SK-N-SH (cell line): ENCODE data around the gene FARSB. TPM values are rescaled to one million over a fixed set of nuclear protein-coding genes. Genes with fewer than 3 reads are reported as not detected.

Source experiments
- CTCF ChIA-PET: fragments of 300-600, 350-600 bp; formaldehyde crosslinking; extraction: SDS; loops from one replicate; lab custom pipeline; 2021; lab: Yijun Ruan, JAX
- POLR2A ChIA-PET: fragments of 350-600 bp; sonication (Branson Sonifier 250); formaldehyde crosslinking; extraction: SDS; loops from one replicate; lab custom pipeline; 2020; ENCODE audit warnings: antibody characterized with exemption, inconsistent platforms; lab: Yijun Ruan, JAX
- DNase-seq: peaks from one replicate; pipeline ENCODE4 v3.0.0; 2012
- H2AFZ ChIP-seq: fragments of 200-600 bp; sonication (generic); 2 replicates; pipeline ENCODE4 v1.8.1; 2016; ENCODE audit warnings: antibody characterized with exemption, mild to moderate bottlenecking, low read depth
- H3F3A ChIP-seq: fragments of 200-600 bp; sonication (generic); replicated peaks from 2 replicates; pipeline ENCODE3; 2016; ENCODE audit warnings: antibody characterized with exemption, mild to moderate bottlenecking; ENCODE audit not compliant: insufficient read depth
- H3K27ac ChIP-seq, 2 experiments: fragments of 200-500 bp in 1 of 2; fragments of 200-600 bp in 1 of 2; sonication (Bioruptor generic) in 1 of 2; sonication (generic), shearing (Covaris generic) in 1 of 2; 2 replicates each; pipeline versions ENCODE4 v1.5.1 to v1.6.1; 2014 to 2016; ENCODE audit warnings: low read depth in 2 of 2, inconsistent platforms in 1 of 2, low read length in 1 of 2, mild to moderate bottlenecking in 1 of 2, mixed read lengths in 1 of 2
- H3K27me3 ChIP-seq: fragments of 200-600 bp; sonication (generic), shearing (Covaris generic); 2 replicates; pipeline ENCODE4 v1.6.1; 2016; ENCODE audit warnings: mixed run types; ENCODE audit not compliant: insufficient read depth
- H3K36me3 ChIP-seq, 2 experiments: fragments of 200-500 bp in 1 of 2; fragments of 200-600 bp in 1 of 2; sonication (Bioruptor generic) in 1 of 2; sonication (generic) in 1 of 2; replicated peaks in 1 of 2; 2 replicates each; pipeline versions ENCODE3 to v1.5.1; 2014 to 2016; ENCODE audit warnings: low read length in 1 of 2, mild to moderate bottlenecking in 1 of 2; ENCODE audit not compliant: insufficient read depth in 2 of 2, control insufficient read depth in 1 of 2
- H3K4me1 ChIP-seq, 2 experiments: fragments of 200-500 bp in 1 of 2; fragments of 200-600 bp in 1 of 2; sonication (Bioruptor generic) in 1 of 2; sonication (generic), shearing (Covaris generic) in 1 of 2; 2 replicates each; pipeline versions ENCODE4 v1.5.1 to v1.6.1; 2014 to 2016; ENCODE audit warnings: low read depth in 1 of 2, low read length in 1 of 2, mixed run types in 1 of 2; ENCODE audit not compliant: insufficient read depth in 2 of 2, control insufficient read depth in 1 of 2
- H3K4me2 ChIP-seq: fragments of 200-600 bp; sonication (generic), shearing (Covaris generic); 2 replicates; pipeline ENCODE4 v1.6.1; 2017; ENCODE audit warnings: mixed run types
- H3K4me3 ChIP-seq, 2 experiments: fragments of 200-500 bp in 1 of 2; fragments of 200-600 bp in 1 of 2; sonication (Bioruptor generic) in 1 of 2; sonication (generic), shearing (Covaris generic) in 1 of 2; 2 replicates each; pipeline versions ENCODE4 v1.5.1 to v1.8.1; 2014 to 2016; ENCODE audit warnings: low read depth in 2 of 2, inconsistent platforms in 1 of 2, low read length in 1 of 2, mild to moderate bottlenecking in 1 of 2, mixed read lengths in 1 of 2, moderate library complexity in 1 of 2
- H3K79me2 ChIP-seq: fragments of 200-600 bp; sonication (generic); 2 replicates; pipeline ENCODE4 v1.8.1; 2017; ENCODE audit warnings: mild to moderate bottlenecking; ENCODE audit not compliant: insufficient read depth
- H3K9ac ChIP-seq: fragments of 200-600 bp; sonication (generic); 2 replicates; pipeline ENCODE4 v1.6.1; 2017; ENCODE audit warnings: mixed run types
- H3K9me2 ChIP-seq: fragments of 200-600 bp; sonication (generic); 2 replicates; pipeline ENCODE4 v1.6.1; 2017; ENCODE audit warnings: mixed run types
- H3K9me3 ChIP-seq: fragments of 200-600 bp; sonication (generic); 2 replicates; pipeline ENCODE4 v1.6.1; 2017; ENCODE audit warnings: mixed run types, mild to moderate bottlenecking, moderate library complexity
- H4K20me1 ChIP-seq: fragments of 200-600 bp; sonication (generic); 2 replicates; pipeline ENCODE4 v1.6.1; 2017; ENCODE audit warnings: mild to moderate bottlenecking, mixed run types; ENCODE audit not compliant: insufficient read depth
- ELF1 ChIP-seq: IDR thresholded peaks from 2 replicates; pipeline ENCODE4 v1.4.0; 2012
- FOXM1 ChIP-seq: IDR thresholded peaks from 2 replicates; pipeline ENCODE4 v1.4.0; 2012; ENCODE audit warnings: low read depth, mild to moderate bottlenecking
- GATA2 ChIP-seq: sonication (generic); formaldehyde crosslinking; IDR thresholded peaks from 2 replicates; pipeline ENCODE4 v1.5.0; 2020; ENCODE audit warnings: mild to moderate bottlenecking, missing genetic modification reagents
- MEF2A ChIP-seq: IDR thresholded peaks from 2 replicates; pipeline ENCODE4 v1.4.0; 2012; ENCODE audit warnings: low read depth, borderline replicate concordance
- NFIC ChIP-seq: IDR thresholded peaks from 2 replicates; pipeline ENCODE4 v1.4.0; 2012; ENCODE audit warnings: borderline replicate concordance
- RAD21 ChIP-seq: IDR thresholded peaks from 2 replicates; pipeline ENCODE4 v1.6.1; 2012; ENCODE audit warnings: mild to moderate bottlenecking, low read length
- RFX5 ChIP-seq: IDR thresholded peaks from 2 replicates; pipeline ENCODE4 v1.6.1; 2012; ENCODE audit warnings: mild to moderate bottlenecking, improper control_type of control experiment, low read length
- RXRA ChIP-seq: IDR thresholded peaks from 2 replicates; pipeline ENCODE4 v1.4.0; 2012; ENCODE audit warnings: low read depth, mild to moderate bottlenecking, borderline replicate concordance
- SMC3 ChIP-seq: IDR thresholded peaks from 2 replicates; pipeline ENCODE4 v1.6.1; 2012; ENCODE audit warnings: low read depth, low read length, improper control_type of control experiment
- TEAD4 ChIP-seq: IDR thresholded peaks from 2 replicates; pipeline ENCODE4 v1.4.0; 2012; ENCODE audit warnings: mild to moderate bottlenecking, borderline replicate concordance; ENCODE audit not compliant: insufficient read depth
- YY1 ChIP-seq: IDR thresholded peaks from 2 replicates; pipeline ENCODE4 v1.4.0; 2012; ENCODE audit warnings: low read depth, mild to moderate bottlenecking
- whole genome bisulfite sequencing: methylation state at CpG from one replicate; pipeline ENCODE4 v1.1.6; 2017; ENCODE audit warnings: low lambda C conversion rate; 5-methylcytosine and 5-hydroxymethylcytosine counted together
- polyA plus RNA-seq, 3 experiments: library from polyadenylated mRNA; depleted of rRNA; stranded (reverse); fragments of >200 nt; gene quantifications; 2 replicates each; pipeline ENCODE4 v1.2.3, GENCODE V29; 2012
- TF ChIP-seq, protein P1 (sequence below): IDR thresholded peaks from 2 replicates; pipeline ENCODE4 v1.4.0; 2012; ENCODE audit warnings: low read depth, borderline replicate concordance
- TF ChIP-seq, protein P2 (sequence below): fragments of 200-600 bp; sonication (generic); IDR thresholded peaks from 2 replicates; pipeline ENCODE4 v1.6.1; 2017; ENCODE audit warnings: antibody characterized with exemption, mild to moderate bottlenecking, moderate library complexity

The FARSB gene
- polyA plus RNA-seq, 1 of the 3 experiments (the other 2 are of a cell fraction), result 15.4 TPM

DNA sequence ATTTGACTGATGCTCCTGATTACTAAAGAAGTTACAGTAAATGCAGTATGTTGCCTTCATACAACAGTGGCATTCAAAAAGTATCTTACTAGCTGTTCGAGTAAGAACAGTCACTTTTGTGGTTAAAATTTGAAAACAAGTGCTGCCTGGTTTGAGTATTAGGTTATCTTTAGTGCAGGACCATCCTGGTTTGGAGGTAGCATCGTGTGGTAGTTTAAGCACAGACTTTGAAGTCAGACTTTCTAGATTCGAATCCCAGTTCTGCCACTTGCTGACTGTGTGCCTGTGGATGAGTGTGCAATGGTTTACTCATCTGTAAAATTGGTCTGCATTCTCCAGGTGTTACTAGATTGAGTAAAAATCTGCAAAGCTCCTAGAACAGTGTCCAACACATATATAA lies 134.8 kb downstream of the FARSB start:
- DNase-seq, result no peak
- TF ChIP-seq, protein P1, sequence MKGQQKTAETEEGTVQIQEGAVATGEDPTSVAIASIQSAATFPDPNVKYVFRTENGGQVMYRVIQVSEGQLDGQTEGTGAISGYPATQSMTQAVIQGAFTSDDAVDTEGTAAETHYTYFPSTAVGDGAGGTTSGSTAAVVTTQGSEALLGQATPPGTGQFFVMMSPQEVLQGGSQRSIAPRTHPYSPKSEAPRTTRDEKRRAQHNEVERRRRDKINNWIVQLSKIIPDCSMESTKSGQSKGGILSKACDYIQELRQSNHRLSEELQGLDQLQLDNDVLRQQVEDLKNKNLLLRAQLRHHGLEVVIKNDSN, result no peak
- TF ChIP-seq RAD21 (no peak), RXRA (no peak), SMC3 (no peak), MEF2A (no peak), FOXM1 (no peak), GATA2 (CRISPR knock-in tag) (no peak), ELF1 (no peak), YY1 (no peak), NFIC (no peak), RFX5 (no peak), TEAD4 (no peak)
- TF ChIP-seq, protein P2, sequence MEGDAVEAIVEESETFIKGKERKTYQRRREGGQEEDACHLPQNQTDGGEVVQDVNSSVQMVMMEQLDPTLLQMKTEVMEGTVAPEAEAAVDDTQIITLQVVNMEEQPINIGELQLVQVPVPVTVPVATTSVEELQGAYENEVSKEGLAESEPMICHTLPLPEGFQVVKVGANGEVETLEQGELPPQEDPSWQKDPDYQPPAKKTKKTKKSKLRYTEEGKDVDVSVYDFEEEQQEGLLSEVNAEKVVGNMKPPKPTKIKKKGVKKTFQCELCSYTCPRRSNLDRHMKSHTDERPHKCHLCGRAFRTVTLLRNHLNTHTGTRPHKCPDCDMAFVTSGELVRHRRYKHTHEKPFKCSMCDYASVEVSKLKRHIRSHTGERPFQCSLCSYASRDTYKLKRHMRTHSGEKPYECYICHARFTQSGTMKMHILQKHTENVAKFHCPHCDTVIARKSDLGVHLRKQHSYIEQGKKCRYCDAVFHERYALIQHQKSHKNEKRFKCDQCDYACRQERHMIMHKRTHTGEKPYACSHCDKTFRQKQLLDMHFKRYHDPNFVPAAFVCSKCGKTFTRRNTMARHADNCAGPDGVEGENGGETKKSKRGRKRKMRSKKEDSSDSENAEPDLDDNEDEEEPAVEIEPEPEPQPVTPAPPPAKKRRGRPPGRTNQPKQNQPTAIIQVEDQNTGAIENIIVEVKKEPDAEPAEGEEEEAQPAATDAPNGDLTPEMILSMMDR, result no peak
- Histone ChIP-seq H3F3A (no peaks in the 10 kb centered on the region), H3K9ac (no peak overlapping the region), H2AFZ (no peak overlapping the region), H3K36me3 (no peaks in the 10 kb centered on the region), H3K27ac (no peak overlapping the region), H3K9me3 (no peaks in the 10 kb centered on the region), H3K4me1 (no peaks in the 10 kb centered on the region), H3K4me3 (no peak overlapping the region), H3K79me2 (no peaks in the 10 kb centered on the region), H3K27me3 (no peaks in the 10 kb centered on the region), H3K4me2 (no peak overlapping the region), H3K9me2 (no peaks in the 10 kb centered on the region), H4K20me1 (no peaks in the 10 kb centered on the region)
- ChIA-PET POLR2A (no interaction called here), CTCF (no interaction called here)
- WGBS, result 10% methylated on average over 3 of the region's 3 CpGs

Other genes starting within 250 kb of the FARSB start
- gene SGPP2, start 231.5 kb downstream of the FARSB start, polyA plus RNA-seq (2012; rRNA removed), result 0.03 TPM in 2 replicates
- not detected in 2 replicates for gene MOGAT1, start 15.6 kb upstream of the FARSB start, polyA plus RNA-seq (2012; rRNA removed)
- 15.7 and 25.2 TPM in 2 replicates for gene ACSL3, start 204.9 kb upstream of the FARSB start, polyA plus RNA-seq (2012; rRNA removed)